Sigmoid colon (tissue), 7 donors: ENCODE results near the gene SWT1. TPM values are rescaled to one million over a fixed set of nuclear protein-coding genes. Genes with fewer than 3 reads are reported as not detected.

Source experiments
- DNase-seq: peaks from one replicate; pipeline ENCODE4 v3.0.0-alpha.2; 2019
- H3K27ac ChIP-seq, 4 donors: fragments of 200-600 bp; sonication (generic); one replicate each; pipeline ENCODE4 v1.5.1; 2016 to 2019; ENCODE audit warnings: mild to moderate bottlenecking in 1 of 4
- H3K27me3 ChIP-seq, 3 donors: fragments of 200-600 bp; sonication (generic); one replicate each; pipeline ENCODE4 v1.5.1; 2019; ENCODE audit warnings: mild to moderate bottlenecking in 1 of 3
- H3K36me3 ChIP-seq, 4 donors: fragments of 200-600 bp; sonication (generic); one replicate each; pipeline ENCODE4 v1.5.1; 2016 to 2019
- H3K4me1 ChIP-seq, 4 donors: fragments of 200-600 bp; sonication (generic); one replicate each; pipeline ENCODE4 v1.5.1; 2017 to 2019
- H3K4me3 ChIP-seq, 4 donors: fragments of 200-600 bp; sonication (generic); one replicate each; pipeline ENCODE4 v1.5.1; 2017 to 2019; ENCODE audit warnings: mild to moderate bottlenecking in 2 of 4, moderate library complexity in 1 of 4
- H3K9me3 ChIP-seq, 4 donors: fragments of 200-600 bp in 3 of 4; sonication (generic) in 3 of 4; one replicate each; pipeline versions ENCODE4 v1.5.1 to v1.6.1; 2013 to 2019
- CTCF ChIP-seq, 4 experiments: fragments of 450-650 bp in 3 of 4; fragments of 200-600 bp in 1 of 4; IDR thresholded peaks; one replicate each; pipeline ENCODE4 v1.5.1; 2016 to 2019; ENCODE audit warnings: antibody characterized with exemption in 4 of 4, mild to moderate bottlenecking in 3 of 4, moderate library complexity in 2 of 4
- EP300 ChIP-seq, 4 donors: sonication (generic); formaldehyde crosslinking; IDR thresholded peaks; one replicate each; pipeline ENCODE4 v1.6.1; 2017; ENCODE audit warnings: antibody characterized with exemption in 4 of 4
- POLR2A ChIP-seq, 2 donors: fragments of 450-650 bp; IDR thresholded peaks; one replicate each; pipeline ENCODE4 v1.6.1; 2016; ENCODE audit warnings: antibody characterized with exemption in 2 of 2, mild to moderate bottlenecking in 2 of 2, moderate library complexity in 2 of 2
- POLR2AphosphoS5 ChIP-seq, 4 donors: sonication (generic); formaldehyde crosslinking; IDR thresholded peaks; one replicate each; pipeline ENCODE4 v1.6.1; 2017; ENCODE audit warnings: antibody characterized with exemption in 4 of 4
- WGBS, 2 donors: extraction: QIAGEN DNeasy Blood & Tissue Kit; methylation state at CpG; one replicate each; pipeline ENCODE4 v1.1.7; 2013; 5-methylcytosine and 5-hydroxymethylcytosine counted together
- intact Hi-C: fragments of 100-400 bp; cut with DNase I; formaldehyde crosslinking; loops from one replicate; pipeline ENCODE4 v1.15.1; 2023
- polyA plus RNA-seq, 3 donors: library from polyadenylated mRNA; stranded (reverse); fragments of 200-250 nt; gene quantifications; one replicate each; pipeline ENCODE4 v1.2.3, GENCODE V29; 2013
- total RNA-seq, 4 donors: library from RNA; depleted of rRNA; stranded (reverse); fragments of >200 nt; gene quantifications; one replicate each; pipeline ENCODE4 v1.1.0, GENCODE V29; 2016
- donor health status: healthy with polysubstance abuse.
- donor health status: Bipolar disorder and iron deficiency.
- donor health status: healthy.

Gene SWT1
- total and polyA plus RNA-seq, 7 donors = 2.2 to 12.7 (median 6.8) TPM

GRCh38 chr1:185322636-185323035 lies 165.7 kb downstream of the SWT1 start:
- Histone ChIP-seq H3K4me3 (no peak overlapping the region), H3K36me3 (no peaks in the 10 kb centered on the region), H3K27ac (no peak overlapping the region), H3K27me3 (no peaks in the 10 kb centered on the region), H3K9me3 (no peaks in the 10 kb centered on the region), H3K4me1 (peaks cover 0 to 7% (median 3%) of the 10 kb centered on the region in 4 donors)
- no peak for DNase-seq
- WGBS, 2 donors = 77 to 85% methylated on average over 2 of the region's 2 CpGs
- intact Hi-C loops = no loop called here
- TF ChIP-seq CTCF (IDR thresholded peaks at IDR 0.05) (no peak), POLR2AphosphoS5 (IDR thresholded peaks at IDR 0.05) (no peak), EP300 (IDR thresholded peaks at IDR 0.05) (no peak), POLR2A (IDR thresholded peaks at IDR 0.05) (no peak)

GRCh38 chr1:185324118-185324517 lies 167.2 kb downstream of the SWT1 start:
- no peak overlapping the region for H3K4me3 ChIP-seq
- no peaks in the 10 kb centered on the region for H3K27me3 ChIP-seq
- no peaks in the 10 kb centered on the region for H3K36me3 ChIP-seq
- no peaks in the 10 kb centered on the region for H3K9me3 ChIP-seq
- H3K4me1 ChIP-seq = no peaks in the 10 kb centered on the region
- TF ChIP-seq POLR2A (IDR thresholded peaks at IDR 0.05) = no peak
- no peak for TF ChIP-seq POLR2AphosphoS5 (IDR thresholded peaks at IDR 0.05)
- no peak for TF ChIP-seq CTCF (IDR thresholded peaks at IDR 0.05)
- 96 to 97% methylated on average over 3 of the region's 3 CpGs for WGBS, 2 donors
- no peak for DNase-seq
- intact Hi-C loops = no loop called here
- no peak overlapping the region for H3K27ac ChIP-seq

- Histone ChIP-seq H3K36me3 (no peaks in the 10 kb centered on the region), H3K4me3 (no peak overlapping the region), H3K27me3 (no peaks in the 10 kb centered on the region), H3K9me3 (no peaks in the 10 kb centered on the region), H3K4me1 (no peaks in the 10 kb centered on the region), H3K27ac (no peak overlapping the region)
- DNase-seq = no peak
- TF ChIP-seq POLR2AphosphoS5 (IDR thresholded peaks at IDR 0.05) (no peak), CTCF (IDR thresholded peaks at IDR 0.05) (no peak)
- WGBS, 2 donors = 68 to 71% methylated on average over 4 of the region's 4 CpGs
- intact Hi-C loops = no loop called here
These were observed 168.4 kb downstream of the SWT1 start for GRCh38 chr1:185325413-185325812.

- intact Hi-C loops = no loop called here
- no peaks in the 10 kb centered on the region for H3K27me3 ChIP-seq
- no peaks in the 10 kb centered on the region for H3K36me3 ChIP-seq
- H3K4me1 ChIP-seq = no peaks in the 10 kb centered on the region
- TF ChIP-seq EP300 (IDR thresholded peaks at IDR 0.05) (no peak), POLR2AphosphoS5 (IDR thresholded peaks at IDR 0.05) (no peak), POLR2A (IDR thresholded peaks at IDR 0.05) (no peak), CTCF (IDR thresholded peaks at IDR 0.05) (no peak)
- no peaks in the 10 kb centered on the region for H3K9me3 ChIP-seq
- no peak for DNase-seq
- H3K27ac ChIP-seq = no peak overlapping the region
- 92 to 93% methylated on average over 4 of the region's 4 CpGs for WGBS, 2 donors
- no peak overlapping the region for H3K4me3 ChIP-seq
These were observed 171.3 kb downstream of the SWT1 start for GRCh38 chr1:185328255-185328654.

- Histone ChIP-seq H3K27ac (no peak overlapping the region), H3K27me3 (no peaks in the 10 kb centered on the region), H3K4me1 (no peaks in the 10 kb centered on the region), H3K4me3 (no peak overlapping the region), H3K9me3 (no peaks in the 10 kb centered on the region), H3K36me3 (no peaks in the 10 kb centered on the region)
- DNase-seq = no peak
- TF ChIP-seq POLR2AphosphoS5 (IDR thresholded peaks at IDR 0.05) = no peak
- no peak for TF ChIP-seq EP300 (IDR thresholded peaks at IDR 0.05)
- no peak for TF ChIP-seq CTCF (IDR thresholded peaks at IDR 0.05)
- TF ChIP-seq POLR2A (IDR thresholded peaks at IDR 0.05) = no peak
- 79 to 84% methylated on average over 4 of the region's 4 CpGs for WGBS, 2 donors
- intact Hi-C loops = no loop called here
These were observed 177.2 kb downstream of the SWT1 start for GRCh38 chr1:185334182-185334581.
